CD4-positive, alpha-beta T cell (primary cell): ENCODE results near the gene TBC1D19. TPM values are rescaled to one million over a fixed set of nuclear protein-coding genes. Genes with fewer than 3 reads are reported as not detected.

Source experiments
- ATAC-seq: fragments of 200-7000 bp; cut with Tn5 transposase; one replicate; pipeline ENCODE4 v1.10.0; 2022; ENCODE audit warnings: mild to moderate bottlenecking; ENCODE audit not compliant: poor library complexity
- CTCF ChIA-PET: fragments of 350-600 bp; sonication (Branson Sonifier 250); formaldehyde crosslinking; loops from one replicate; lab custom pipeline; 2021; ENCODE audit warnings: antibody characterized with exemption, inconsistent platforms; lab: Charles Lee
- POLR2A ChIA-PET: fragments of 350-600 bp; sonication (Branson Sonifier 250); formaldehyde crosslinking; loops from one replicate; lab custom pipeline; 2021; ENCODE audit warnings: antibody characterized with exemption, inconsistent platforms; lab: Charles Lee
- DNase-seq, 14 experiments: peaks; one replicate each; pipeline ENCODE4 v3.0.0-alpha.2; 2013 to 2020; ENCODE audit warnings: mixed read lengths in 2 of 14
- H3K27ac ChIP-seq, 2 donors: one replicate each; pipeline versions ENCODE4 v1.5.1 to v1.7.0; 2013; ENCODE audit warnings: low read length in 2 of 2, low read depth in 1 of 2, mild to moderate bottlenecking in 1 of 2
- H3K27me3 ChIP-seq, 2 experiments: 1 replicate in 1 of 2; 2 replicates in 1 of 2; pipeline versions ENCODE4 v1.6.1 to v1.7.0; 2013; ENCODE audit warnings: low read length in 2 of 2, control low read depth in 1 of 2, mild to moderate bottlenecking in 1 of 2, moderate library complexity in 1 of 2; ENCODE audit not compliant: insufficient read depth in 2 of 2, control insufficient read depth in 1 of 2
- H3K36me3 ChIP-seq: one replicate; pipeline ENCODE4 v1.6.1; 2013; ENCODE audit warnings: low read length, control low read depth; ENCODE audit not compliant: insufficient read depth
- H3K4me1 ChIP-seq: one replicate; pipeline ENCODE4 v1.6.1; 2013; ENCODE audit warnings: low read length, control low read depth; ENCODE audit not compliant: insufficient read depth
- H3K4me3 ChIP-seq: one replicate; pipeline ENCODE4 v1.5.1; 2013; ENCODE audit warnings: mild to moderate bottlenecking, low read length, moderate library complexity
- H3K9me3 ChIP-seq, 2 experiments: 1 replicate in 1 of 2; 2 replicates in 1 of 2; pipeline versions ENCODE4 v1.6.1 to v1.7.0; 2013; ENCODE audit warnings: low read length in 2 of 2, mild to moderate bottlenecking in 2 of 2, control low read depth in 1 of 2, moderate library complexity in 1 of 2; ENCODE audit not compliant: control insufficient read depth in 1 of 2, insufficient read depth in 1 of 2
- H3K27ac Mint-ChIP-seq: one replicate; pipeline ENCODE4 v1.8.0; 2020; ENCODE audit warnings: mixed read lengths
- H3K27me3 Mint-ChIP-seq: one replicate; pipeline ENCODE4 v1.8.0; 2021; ENCODE audit warnings: mixed read lengths
- H3K36me3 Mint-ChIP-seq: one replicate; pipeline ENCODE4 v1.8.0; 2021; ENCODE audit warnings: low read depth, mixed read lengths
- H3K4me1 Mint-ChIP-seq: one replicate; pipeline ENCODE4 v1.8.0; 2021; ENCODE audit warnings: low read depth, mixed read lengths
- H3K4me3 Mint-ChIP-seq: one replicate; pipeline ENCODE4 v1.8.0; 2020; ENCODE audit warnings: mild to moderate bottlenecking, mixed read lengths
- H3K9me3 Mint-ChIP-seq: one replicate; pipeline ENCODE4 v1.8.0; 2020; ENCODE audit warnings: mixed read lengths
- intact Hi-C, 2 experiments: fragments of 100-400 bp; cut with DNase I in 1 of 2; cut with micrococcal nuclease in 1 of 2; formaldehyde crosslinking; loops; one replicate each; pipeline versions ENCODE4 v1.15.1 to v1.9.0; 2023 to 2025; cut with DNase I, micrococcal nuclease
- total RNA-seq, 174 experiments: library from RNA in 2 of 174; stranded (reverse) in 2 of 174; gene quantifications; one replicate each; pipeline ENCODE4 v1.2.3 and lab custom pipeline; 2021 to 2026
- TF ChIP-seq, protein P1 (sequence below): fragments of 200-600 bp; IDR thresholded peaks from one replicate; pipeline ENCODE4 v1.8.0; 2022; ENCODE audit warnings: antibody characterized with exemption, mild to moderate bottlenecking

Gene TBC1D19
- total RNA-seq, 2 experiments from 2014 or later, result 4.0 to 4.8 TPM

GRCh38 chr4:26782830-26783202, 198.9 kb downstream of the TBC1D19 start:
- intact Hi-C loops, result no loop called here
- H3K9me3 ChIP-seq, result no peaks in the 10 kb centered on the region
- no peaks in the 10 kb centered on the region for H3K27me3 ChIP-seq
- peaks cover 2% of the 10 kb centered on the region for H3K4me1 ChIP-seq
- DNase-seq, result no peak
- Mint-ChIP-seq H3K4me1 (peaks cover 5% of the 10 kb centered on the region), H3K27me3 (no peaks in the 10 kb centered on the region), H3K9me3 (no peaks in the 10 kb centered on the region), H3K4me3 (no peak overlapping the region), H3K36me3 (peaks cover 11% of the 10 kb centered on the region), H3K27ac (no peak overlapping the region)
- ATAC-seq, result no peak
- CTCF ChIA-PET, result no interaction called here
- no peak overlapping the region for H3K4me3 ChIP-seq
- POLR2A ChIA-PET, result no interaction called here
- no peak overlapping the region for H3K27ac ChIP-seq
- TF ChIP-seq, protein P1, sequence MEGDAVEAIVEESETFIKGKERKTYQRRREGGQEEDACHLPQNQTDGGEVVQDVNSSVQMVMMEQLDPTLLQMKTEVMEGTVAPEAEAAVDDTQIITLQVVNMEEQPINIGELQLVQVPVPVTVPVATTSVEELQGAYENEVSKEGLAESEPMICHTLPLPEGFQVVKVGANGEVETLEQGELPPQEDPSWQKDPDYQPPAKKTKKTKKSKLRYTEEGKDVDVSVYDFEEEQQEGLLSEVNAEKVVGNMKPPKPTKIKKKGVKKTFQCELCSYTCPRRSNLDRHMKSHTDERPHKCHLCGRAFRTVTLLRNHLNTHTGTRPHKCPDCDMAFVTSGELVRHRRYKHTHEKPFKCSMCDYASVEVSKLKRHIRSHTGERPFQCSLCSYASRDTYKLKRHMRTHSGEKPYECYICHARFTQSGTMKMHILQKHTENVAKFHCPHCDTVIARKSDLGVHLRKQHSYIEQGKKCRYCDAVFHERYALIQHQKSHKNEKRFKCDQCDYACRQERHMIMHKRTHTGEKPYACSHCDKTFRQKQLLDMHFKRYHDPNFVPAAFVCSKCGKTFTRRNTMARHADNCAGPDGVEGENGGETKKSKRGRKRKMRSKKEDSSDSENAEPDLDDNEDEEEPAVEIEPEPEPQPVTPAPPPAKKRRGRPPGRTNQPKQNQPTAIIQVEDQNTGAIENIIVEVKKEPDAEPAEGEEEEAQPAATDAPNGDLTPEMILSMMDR, result no peak
- peaks cover 5% of the 10 kb centered on the region for H3K36me3 ChIP-seq

- no peak overlapping the region for H3K4me3 ChIP-seq
- H3K27me3 Mint-ChIP-seq, result no peaks in the 10 kb centered on the region
- H3K27ac Mint-ChIP-seq, result no peak overlapping the region
- peaks cover 14% of the 10 kb centered on the region for H3K4me1 Mint-ChIP-seq
- H3K9me3 ChIP-seq, result no peaks in the 10 kb centered on the region
- TF ChIP-seq, protein P1, result no peak
- H3K4me3 Mint-ChIP-seq, result no peak overlapping the region
- no peaks in the 10 kb centered on the region for H3K9me3 Mint-ChIP-seq
- no peaks in the 10 kb centered on the region for H3K27me3 ChIP-seq
- ATAC-seq (no peak), DNase-seq (no peak)
- peaks cover 8% of the 10 kb centered on the region for H3K4me1 ChIP-seq
- H3K36me3 ChIP-seq, result peaks cover 5% of the 10 kb centered on the region
- intact Hi-C loops, result no loop called here
- H3K36me3 Mint-ChIP-seq, result peaks cover 6% of the 10 kb centered on the region
- ChIA-PET CTCF (no interaction called here), POLR2A (no interaction called here)
- no peak overlapping the region for H3K27ac ChIP-seq
Observed at GRCh38 chr4:26784207-26784865, 200.5 kb downstream of the TBC1D19 start.

GRCh38 chr4:26785312-26785711, 201.4 kb downstream of the TBC1D19 start:
- no peaks in the 10 kb centered on the region for H3K27me3 ChIP-seq
- intact Hi-C loops, result loop anchor here in 1 of 2 experiments (5.0 kb wide), 1 partner anchor 227 kb away; no protein-coding TSS in a partner anchor
- ChIA-PET CTCF (no interaction called here), POLR2A (no interaction called here)
- no peak overlapping the region for H3K4me3 ChIP-seq
- no peak for ATAC-seq
- peaks cover 6% of the 10 kb centered on the region for H3K36me3 Mint-ChIP-seq
- TF ChIP-seq, protein P1, result no peak
- H3K4me1 ChIP-seq, result peaks cover 8% of the 10 kb centered on the region
- no peak overlapping the region for H3K27ac ChIP-seq
- no peaks in the 10 kb centered on the region for H3K9me3 Mint-ChIP-seq
- H3K36me3 ChIP-seq, result peaks cover 5% of the 10 kb centered on the region
- no peak for DNase-seq
- H3K4me3 Mint-ChIP-seq, result no peak overlapping the region
- peaks cover 14% of the 10 kb centered on the region for H3K4me1 Mint-ChIP-seq
- H3K27ac Mint-ChIP-seq, result no peak overlapping the region
- H3K27me3 Mint-ChIP-seq, result no peaks in the 10 kb centered on the region
- no peaks in the 10 kb centered on the region for H3K9me3 ChIP-seq
